Neural cell (in vitro differentiated cells): ENCODE data around the gene CNTNAP1. TPM values are rescaled to one million over a fixed set of nuclear protein-coding genes. Genes with fewer than 3 reads are reported as not detected.
A peak's percentile ranks its signal among the peaks of the same experiment; 100 is the strongest.

Experiments
- H2AFZ ChIP-seq: fragments of 200-600, 300-800 bp; sonication (generic), shearing (Covaris generic); 2 replicates; pipeline ENCODE4 v1.6.0; 2014; ENCODE audit warnings: low read depth, mild to moderate bottlenecking, antibody characterized with exemption, low read length, moderate library complexity
- H3F3A ChIP-seq: fragments of 200-600 bp; shearing (Covaris generic); 2 replicates; pipeline ENCODE4 v1.6.1; 2016; ENCODE audit warnings: mild to moderate bottlenecking, moderate library complexity, mixed read lengths, antibody characterized with exemption, low read length; ENCODE audit not compliant: insufficient read depth, poor library complexity, severe bottlenecking
- H3K27ac ChIP-seq: fragments of 200-600, 300-800 bp; sonication (generic), shearing (Covaris generic); 2 replicates; pipeline ENCODE4 v1.5.1; 2014; ENCODE audit warnings: mild to moderate bottlenecking, low read length, moderate library complexity
- H3K27me3 ChIP-seq: fragments of 300-800, 200-600 bp; sonication (generic), shearing (Covaris generic); 2 replicates; pipeline ENCODE4 v1.6.0; 2014; ENCODE audit warnings: mild to moderate bottlenecking, low read depth, low read length, moderate library complexity; ENCODE audit not compliant: insufficient read depth
- H3K36me3 ChIP-seq: fragments of 300-800, 200-600 bp; sonication (generic), shearing (Covaris generic); 2 replicates; pipeline ENCODE4 v1.5.1; 2014; ENCODE audit warnings: mild to moderate bottlenecking, antibody characterized with exemption, low read length, moderate library complexity; ENCODE audit not compliant: insufficient read depth
- H3K4me2 ChIP-seq: fragments of 300-800, 200-600 bp; sonication (generic), shearing (Covaris generic); 2 replicates; pipeline ENCODE4 v1.6.0; 2014; ENCODE audit warnings: mild to moderate bottlenecking, low read length
- H3K4me3 ChIP-seq: fragments of 300-800, 200-600 bp; sonication (generic), shearing (Covaris generic); 2 replicates; pipeline ENCODE4 v1.5.1; 2014; ENCODE audit warnings: mild to moderate bottlenecking, low read length, moderate library complexity
- H3K79me2 ChIP-seq: fragments of 200-600 bp; shearing (Covaris generic); replicated peaks from 2 replicates; pipeline ENCODE4 v1.6.0; 2014; ENCODE audit warnings: mild to moderate bottlenecking, low read length, moderate library complexity; ENCODE audit not compliant: insufficient read depth
- H3K9ac ChIP-seq: fragments of 300-800, 200-600 bp; sonication (generic), shearing (Covaris generic); 2 replicates; pipeline ENCODE4 v1.6.1; 2016; ENCODE audit warnings: mild to moderate bottlenecking, low read length, mixed read lengths
- H3K9me2 ChIP-seq: fragments of 200-600 bp; shearing (Covaris generic); 2 replicates; pipeline ENCODE4 v1.6.1; 2016; ENCODE audit warnings: mild to moderate bottlenecking, low read length, mixed read lengths; ENCODE audit not compliant: insufficient read depth
- H3K9me3 ChIP-seq: fragments of 200-600, 300-800 bp; sonication (generic), shearing (Covaris generic); 2 replicates; pipeline ENCODE4 v1.6.1; 2016; ENCODE audit warnings: mild to moderate bottlenecking, mixed run types, low read length, moderate library complexity, mixed read lengths
- H4K20me1 ChIP-seq: fragments of 200-600 bp; shearing (Covaris generic); 2 replicates; pipeline ENCODE4 v1.6.1; 2016; ENCODE audit warnings: mild to moderate bottlenecking, mixed run types; ENCODE audit not compliant: insufficient read depth
- EP300 ChIP-seq: fragments of 450-650 bp; conservative IDR thresholded peaks from 2 replicates; pipeline ENCODE4 v1.6.1; 2014; ENCODE audit warnings: antibody characterized with exemption, mild to moderate bottlenecking, moderate library complexity; ENCODE audit not compliant: poor library complexity, severe bottlenecking
- EZH2 ChIP-seq: fragments of 200-600, 300-800 bp; shearing (Covaris generic), sonication (generic); IDR thresholded peaks from 2 replicates; pipeline ENCODE4 v1.6.1; 2014; ENCODE audit warnings: antibody characterized with exemption, low read length, borderline replicate concordance, mild to moderate bottlenecking; ENCODE audit not compliant: insufficient read depth, poor library complexity, severe bottlenecking
- MXI1 ChIP-seq: fragments of 450-650 bp; conservative IDR thresholded peaks from 2 replicates; pipeline ENCODE4 v1.6.1; 2014; ENCODE audit warnings: antibody characterized with exemption, mild to moderate bottlenecking; ENCODE audit not compliant: poor library complexity, severe bottlenecking
- POLR2AphosphoS5 ChIP-seq: IDR thresholded peaks from 2 replicates; pipeline ENCODE4 v1.6.1; 2012
- RAD21 ChIP-seq: fragments of 450-650 bp; conservative IDR thresholded peaks from 2 replicates; pipeline ENCODE4 v1.6.1; 2014; ENCODE audit warnings: antibody characterized with exemption, mild to moderate bottlenecking, moderate library complexity
- SMC3 ChIP-seq: fragments of 450-650 bp; conservative IDR thresholded peaks from 2 replicates; pipeline ENCODE4 v1.6.1; 2014; ENCODE audit warnings: antibody characterized with exemption, mild to moderate bottlenecking, moderate library complexity; ENCODE audit not compliant: poor library complexity
- TAF1 ChIP-seq: IDR thresholded peaks from 2 replicates; pipeline ENCODE4 v1.6.1; 2012; ENCODE audit warnings: low read depth
- polyA plus RNA-seq: library from polyadenylated mRNA; depleted of rRNA; stranded (reverse); fragments of >200 nt; gene quantifications from 2 replicates; pipeline ENCODE4 v1.2.3, GENCODE V29; 2014
- TF ChIP-seq, protein P1 (sequence below): fragments of 450-650 bp; IDR thresholded peaks from 2 replicates; pipeline ENCODE4 v1.5.1; 2014; ENCODE audit warnings: antibody characterized with exemption, mild to moderate bottlenecking, moderate library complexity; ENCODE audit not compliant: poor library complexity, severe bottlenecking
- TF ChIP-seq, protein P2 (sequence below): IDR thresholded peaks from 2 replicates; pipeline ENCODE4 v1.6.1; 2012; ENCODE audit warnings: borderline replicate concordance

The CNTNAP1 gene
- polyA plus RNA-seq, 1 donor from 2014 or later: 21.9 TPM

GRCh38 chr17:42677012-42677857 lies 5.1 kb upstream of the CNTNAP1 start:
- H3K27me3 ChIP-seq: no peaks in the 10 kb centered on the region
- H3F3A ChIP-seq: no peaks in the 10 kb centered on the region
- H3K9me2 ChIP-seq: no peaks in the 10 kb centered on the region
- peak overlapping the region; percentile 30 for H3K4me2 ChIP-seq
- H4K20me1 ChIP-seq: no peaks in the 10 kb centered on the region
- no peaks in the 10 kb centered on the region for H3K9me3 ChIP-seq
- TF ChIP-seq TAF1 (no peak), EP300 (no peak), RAD21 (no peak), POLR2AphosphoS5 (no peak), EZH2 (no peak), MXI1 (no peak), SMC3 (no peak)
- TF ChIP-seq, protein P1, sequence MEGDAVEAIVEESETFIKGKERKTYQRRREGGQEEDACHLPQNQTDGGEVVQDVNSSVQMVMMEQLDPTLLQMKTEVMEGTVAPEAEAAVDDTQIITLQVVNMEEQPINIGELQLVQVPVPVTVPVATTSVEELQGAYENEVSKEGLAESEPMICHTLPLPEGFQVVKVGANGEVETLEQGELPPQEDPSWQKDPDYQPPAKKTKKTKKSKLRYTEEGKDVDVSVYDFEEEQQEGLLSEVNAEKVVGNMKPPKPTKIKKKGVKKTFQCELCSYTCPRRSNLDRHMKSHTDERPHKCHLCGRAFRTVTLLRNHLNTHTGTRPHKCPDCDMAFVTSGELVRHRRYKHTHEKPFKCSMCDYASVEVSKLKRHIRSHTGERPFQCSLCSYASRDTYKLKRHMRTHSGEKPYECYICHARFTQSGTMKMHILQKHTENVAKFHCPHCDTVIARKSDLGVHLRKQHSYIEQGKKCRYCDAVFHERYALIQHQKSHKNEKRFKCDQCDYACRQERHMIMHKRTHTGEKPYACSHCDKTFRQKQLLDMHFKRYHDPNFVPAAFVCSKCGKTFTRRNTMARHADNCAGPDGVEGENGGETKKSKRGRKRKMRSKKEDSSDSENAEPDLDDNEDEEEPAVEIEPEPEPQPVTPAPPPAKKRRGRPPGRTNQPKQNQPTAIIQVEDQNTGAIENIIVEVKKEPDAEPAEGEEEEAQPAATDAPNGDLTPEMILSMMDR: no peak
- TF ChIP-seq, protein P2, sequence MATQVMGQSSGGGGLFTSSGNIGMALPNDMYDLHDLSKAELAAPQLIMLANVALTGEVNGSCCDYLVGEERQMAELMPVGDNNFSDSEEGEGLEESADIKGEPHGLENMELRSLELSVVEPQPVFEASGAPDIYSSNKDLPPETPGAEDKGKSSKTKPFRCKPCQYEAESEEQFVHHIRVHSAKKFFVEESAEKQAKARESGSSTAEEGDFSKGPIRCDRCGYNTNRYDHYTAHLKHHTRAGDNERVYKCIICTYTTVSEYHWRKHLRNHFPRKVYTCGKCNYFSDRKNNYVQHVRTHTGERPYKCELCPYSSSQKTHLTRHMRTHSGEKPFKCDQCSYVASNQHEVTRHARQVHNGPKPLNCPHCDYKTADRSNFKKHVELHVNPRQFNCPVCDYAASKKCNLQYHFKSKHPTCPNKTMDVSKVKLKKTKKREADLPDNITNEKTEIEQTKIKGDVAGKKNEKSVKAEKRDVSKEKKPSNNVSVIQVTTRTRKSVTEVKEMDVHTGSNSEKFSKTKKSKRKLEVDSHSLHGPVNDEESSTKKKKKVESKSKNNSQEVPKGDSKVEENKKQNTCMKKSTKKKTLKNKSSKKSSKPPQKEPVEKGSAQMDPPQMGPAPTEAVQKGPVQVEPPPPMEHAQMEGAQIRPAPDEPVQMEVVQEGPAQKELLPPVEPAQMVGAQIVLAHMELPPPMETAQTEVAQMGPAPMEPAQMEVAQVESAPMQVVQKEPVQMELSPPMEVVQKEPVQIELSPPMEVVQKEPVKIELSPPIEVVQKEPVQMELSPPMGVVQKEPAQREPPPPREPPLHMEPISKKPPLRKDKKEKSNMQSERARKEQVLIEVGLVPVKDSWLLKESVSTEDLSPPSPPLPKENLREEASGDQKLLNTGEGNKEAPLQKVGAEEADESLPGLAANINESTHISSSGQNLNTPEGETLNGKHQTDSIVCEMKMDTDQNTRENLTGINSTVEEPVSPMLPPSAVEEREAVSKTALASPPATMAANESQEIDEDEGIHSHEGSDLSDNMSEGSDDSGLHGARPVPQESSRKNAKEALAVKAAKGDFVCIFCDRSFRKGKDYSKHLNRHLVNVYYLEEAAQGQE: no peak
- H3K27ac ChIP-seq: peak overlapping the region; percentile 95
- peak overlapping the region; percentile 86 for H3K9ac ChIP-seq
- peaks cover 8% of the 10 kb centered on the region for H3K79me2 ChIP-seq
- no peaks in the 10 kb centered on the region for H3K36me3 ChIP-seq
- peak overlapping the region; percentile 80 for H3K4me3 ChIP-seq
- no peak overlapping the region for H2AFZ ChIP-seq

DNA sequence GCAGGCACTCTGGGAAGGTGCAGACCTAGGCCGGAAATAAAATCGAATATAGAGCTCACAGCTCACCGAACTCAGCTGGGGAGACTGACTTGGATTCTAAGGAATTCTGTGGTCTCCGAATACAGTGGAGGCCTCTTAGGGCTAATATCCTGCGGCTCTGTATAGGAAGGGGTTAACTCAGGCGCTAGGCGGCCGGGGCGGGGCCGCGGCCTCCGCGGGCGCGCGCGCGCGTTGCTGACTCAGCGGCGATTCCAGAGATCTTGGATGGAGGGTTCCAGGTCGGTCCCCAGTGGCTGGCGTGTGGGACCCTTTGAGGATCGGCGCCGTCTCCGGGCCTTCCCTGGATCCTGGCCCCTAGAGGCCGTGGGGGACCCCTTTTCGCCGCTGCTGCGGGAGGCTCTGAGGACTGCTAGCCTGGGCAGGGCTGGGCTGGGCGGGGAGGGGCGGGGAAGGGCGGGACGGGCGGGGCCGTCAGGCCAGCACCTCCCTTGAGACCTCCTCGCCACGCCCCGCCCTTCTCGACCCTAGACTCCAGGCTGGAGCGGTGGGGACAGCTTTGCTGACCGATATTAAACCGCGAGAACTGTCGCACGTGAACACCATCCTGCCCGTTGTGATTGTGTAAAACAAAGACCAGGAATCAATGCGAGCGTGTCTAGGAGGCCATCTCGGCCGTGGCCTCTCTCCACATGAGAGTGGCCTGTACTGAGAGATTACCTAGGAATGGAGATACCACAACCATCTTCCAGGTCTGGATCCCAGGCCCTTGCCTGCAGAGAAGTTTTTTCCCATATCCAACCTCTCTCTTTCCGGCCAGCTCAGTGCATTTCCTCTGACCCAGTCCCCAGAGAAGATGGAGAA lies 4.2 kb upstream of the CNTNAP1 start:
- H3K9me2 ChIP-seq: no peaks in the 10 kb centered on the region
- H3K36me3 ChIP-seq: no peaks in the 10 kb centered on the region
- no peaks in the 10 kb centered on the region for H3K9me3 ChIP-seq
- peak overlapping the region; percentile 83 for H3K9ac ChIP-seq
- H3F3A ChIP-seq: no peaks in the 10 kb centered on the region
- peaks cover 10% of the 10 kb centered on the region for H3K79me2 ChIP-seq
- peak overlapping the region; percentile 95 for H3K4me2 ChIP-seq
- no peaks in the 10 kb centered on the region for H3K27me3 ChIP-seq
- no peaks in the 10 kb centered on the region for H4K20me1 ChIP-seq
- TF ChIP-seq MXI1: peak; percentile 33
- peak; percentile 93 for TF ChIP-seq TAF1
- TF ChIP-seq EP300: peak; percentile 15
- TF ChIP-seq SMC3: no peak
- TF ChIP-seq, protein P1: no peak
- TF ChIP-seq, protein P2: peak; percentile 83
- peak; percentile 95 for TF ChIP-seq POLR2AphosphoS5
- H2AFZ ChIP-seq: peak overlapping the region; percentile 33
- H3K4me3 ChIP-seq: peak overlapping the region; percentile 78
- H3K27ac ChIP-seq: peak overlapping the region; percentile 95
